Measurements from ENCODE around the gene EPSTI1.

EPSTI1 gene

DNA sequence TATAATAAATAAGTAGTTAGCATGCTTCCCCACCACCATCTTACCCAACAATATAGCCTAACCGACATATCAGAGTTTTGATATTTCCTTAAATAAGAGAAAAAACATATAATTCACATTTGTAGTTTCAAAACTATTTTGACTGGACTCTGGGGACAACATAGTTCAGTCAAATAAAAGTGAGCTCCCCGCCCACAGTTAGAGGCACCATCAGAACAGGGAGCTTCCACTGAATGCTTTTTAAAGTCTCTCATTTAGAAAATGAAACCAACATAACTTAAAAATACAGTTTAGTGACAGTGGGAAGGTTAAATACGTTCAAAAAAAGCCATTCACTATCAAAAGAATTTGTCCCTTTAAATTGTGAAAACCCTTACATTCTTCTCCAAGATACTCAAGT lies 92.8 kb downstream of the EPSTI1 start (continued):
- TF ChIP-seq, protein P1, sequence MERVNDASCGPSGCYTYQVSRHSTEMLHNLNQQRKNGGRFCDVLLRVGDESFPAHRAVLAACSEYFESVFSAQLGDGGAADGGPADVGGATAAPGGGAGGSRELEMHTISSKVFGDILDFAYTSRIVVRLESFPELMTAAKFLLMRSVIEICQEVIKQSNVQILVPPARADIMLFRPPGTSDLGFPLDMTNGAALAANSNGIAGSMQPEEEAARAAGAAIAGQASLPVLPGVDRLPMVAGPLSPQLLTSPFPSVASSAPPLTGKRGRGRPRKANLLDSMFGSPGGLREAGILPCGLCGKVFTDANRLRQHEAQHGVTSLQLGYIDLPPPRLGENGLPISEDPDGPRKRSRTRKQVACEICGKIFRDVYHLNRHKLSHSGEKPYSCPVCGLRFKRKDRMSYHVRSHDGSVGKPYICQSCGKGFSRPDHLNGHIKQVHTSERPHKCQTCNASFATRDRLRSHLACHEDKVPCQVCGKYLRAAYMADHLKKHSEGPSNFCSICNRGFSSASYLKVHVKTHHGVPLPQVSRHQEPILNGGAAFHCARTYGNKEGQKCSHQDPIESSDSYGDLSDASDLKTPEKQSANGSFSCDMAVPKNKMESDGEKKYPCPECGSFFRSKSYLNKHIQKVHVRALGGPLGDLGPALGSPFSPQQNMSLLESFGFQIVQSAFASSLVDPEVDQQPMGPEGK (CRISPR knock-in tag; IDR thresholded peaks at IDR 0.05; ENCODE audit: borderline replicate concordance): no peak
- TF ChIP-seq ARNTL (CRISPR knock-in tag; IDR thresholded peaks at IDR 0.05; ENCODE audit: borderline replicate concordance, low read depth) (no peak), PPARA (CRISPR knock-in tag; IDR thresholded peaks at IDR 0.05; ENCODE audit: borderline replicate concordance) (no peak), ISL1 (CRISPR knock-in tag; IDR thresholded peaks at IDR 0.05) (no peak)

GRCh38 chr13:42895776-42896175 lies 96.3 kb downstream of the EPSTI1 start:
- TF ChIP-seq ESRRG (CRISPR knock-in tag; IDR thresholded peaks at IDR 0.05) (no peak), ZNF8 (CRISPR knock-in tag; IDR thresholded peaks at IDR 0.05) (no peak)
- TF ChIP-seq, protein P2, sequence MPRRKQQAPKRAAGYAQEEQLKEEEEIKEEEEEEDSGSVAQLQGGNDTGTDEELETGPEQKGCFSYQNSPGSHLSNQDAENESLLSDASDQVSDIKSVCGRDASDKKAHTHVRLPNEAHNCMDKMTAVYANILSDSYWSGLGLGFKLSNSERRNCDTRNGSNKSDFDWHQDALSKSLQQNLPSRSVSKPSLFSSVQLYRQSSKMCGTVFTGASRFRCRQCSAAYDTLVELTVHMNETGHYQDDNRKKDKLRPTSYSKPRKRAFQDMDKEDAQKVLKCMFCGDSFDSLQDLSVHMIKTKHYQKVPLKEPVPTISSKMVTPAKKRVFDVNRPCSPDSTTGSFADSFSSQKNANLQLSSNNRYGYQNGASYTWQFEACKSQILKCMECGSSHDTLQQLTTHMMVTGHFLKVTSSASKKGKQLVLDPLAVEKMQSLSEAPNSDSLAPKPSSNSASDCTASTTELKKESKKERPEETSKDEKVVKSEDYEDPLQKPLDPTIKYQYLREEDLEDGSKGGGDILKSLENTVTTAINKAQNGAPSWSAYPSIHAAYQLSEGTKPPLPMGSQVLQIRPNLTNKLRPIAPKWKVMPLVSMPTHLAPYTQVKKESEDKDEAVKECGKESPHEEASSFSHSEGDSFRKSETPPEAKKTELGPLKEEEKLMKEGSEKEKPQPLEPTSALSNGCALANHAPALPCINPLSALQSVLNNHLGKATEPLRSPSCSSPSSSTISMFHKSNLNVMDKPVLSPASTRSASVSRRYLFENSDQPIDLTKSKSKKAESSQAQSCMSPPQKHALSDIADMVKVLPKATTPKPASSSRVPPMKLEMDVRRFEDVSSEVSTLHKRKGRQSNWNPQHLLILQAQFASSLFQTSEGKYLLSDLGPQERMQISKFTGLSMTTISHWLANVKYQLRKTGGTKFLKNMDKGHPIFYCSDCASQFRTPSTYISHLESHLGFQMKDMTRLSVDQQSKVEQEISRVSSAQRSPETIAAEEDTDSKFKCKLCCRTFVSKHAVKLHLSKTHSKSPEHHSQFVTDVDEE (CRISPR knock-in tag; IDR thresholded peaks at IDR 0.05): no peak
- no peak for ATAC-seq

DNA sequence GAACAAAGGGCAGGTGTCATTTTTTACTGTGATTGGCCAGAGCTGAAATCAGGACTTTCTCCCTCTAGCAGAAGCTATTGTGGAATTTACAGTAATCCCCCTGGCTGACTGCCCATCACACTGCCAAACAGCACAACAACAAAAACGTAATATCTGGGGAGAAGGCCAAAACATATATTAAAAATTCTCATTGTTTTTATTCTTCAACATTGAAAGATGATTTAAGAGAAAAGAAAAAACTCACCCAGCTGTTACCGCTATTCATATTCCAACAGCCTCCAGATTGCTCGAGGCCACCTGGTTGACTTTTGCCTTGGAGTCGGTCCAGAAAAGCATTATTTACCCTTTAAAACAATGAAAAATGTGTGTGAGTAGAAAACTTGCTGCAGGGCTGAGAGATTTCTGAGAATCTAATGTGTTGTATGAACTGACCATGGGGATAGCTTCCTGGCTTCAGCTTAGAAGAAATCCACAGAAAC lies 97.2 kb downstream of the EPSTI1 start:
- ATAC-seq: peak; percentile 80
- no peak for TF ChIP-seq BACH2 (CRISPR knock-in tag; IDR thresholded peaks at IDR 0.05; ENCODE audit: borderline replicate concordance)
- TF ChIP-seq ISL1 (CRISPR knock-in tag; IDR thresholded peaks at IDR 0.05): peak; percentile 61; the same call in 1 of the 2 replicates

DNA sequence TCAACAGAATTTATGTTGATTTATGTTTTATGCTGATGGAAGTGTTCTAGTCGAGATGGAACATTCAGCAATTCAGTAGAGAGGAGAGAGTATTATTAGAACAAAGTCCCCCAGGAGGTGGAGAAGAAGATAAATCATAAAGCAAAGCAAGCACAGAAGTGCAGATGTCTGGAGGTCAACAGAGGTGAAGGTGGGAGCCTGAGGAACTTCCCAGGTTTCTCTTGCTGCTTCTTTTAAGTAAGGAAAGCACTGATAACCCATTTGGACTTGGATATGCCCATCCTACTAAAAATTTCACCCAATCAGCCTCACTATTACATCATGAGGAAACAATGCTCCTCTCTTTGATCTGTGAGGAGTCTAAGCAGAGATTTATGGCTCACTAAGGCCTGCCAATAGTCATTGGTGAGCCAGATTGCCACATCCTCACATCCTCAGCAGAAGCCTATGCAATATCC lies 98.8 kb downstream of the EPSTI1 start:
- TF ChIP-seq ESRRG (CRISPR knock-in tag; IDR thresholded peaks at IDR 0.05) (no peak), ZNF70 (CRISPR knock-in tag; IDR thresholded peaks at IDR 0.05) (no peak), OSR1 (CRISPR knock-in tag; IDR thresholded peaks at IDR 0.05) (no peak), ISL1 (CRISPR knock-in tag; IDR thresholded peaks at IDR 0.05) (0 out of 2 replicates have a peak, but pooled peaks have one; percentile 28), ZNF565 (CRISPR knock-in tag; conservative IDR thresholded peaks at IDR 0.05; ENCODE audit: low read depth) (no peak), BACH2 (CRISPR knock-in tag; IDR thresholded peaks at IDR 0.05; ENCODE audit: borderline replicate concordance) (no peak)
- ATAC-seq: peak; percentile 35; the same call in 2 of the 3 replicates

GRCh38 chr13:42892760-42893159 lies 99.3 kb downstream of the EPSTI1 start:
- TF ChIP-seq ESRRG (CRISPR knock-in tag; IDR thresholded peaks at IDR 0.05) (no peak), ISL1 (CRISPR knock-in tag; IDR thresholded peaks at IDR 0.05) (no peak), PPARA (CRISPR knock-in tag; IDR thresholded peaks at IDR 0.05; ENCODE audit: borderline replicate concordance) (no peak), ZNF8 (CRISPR knock-in tag; IDR thresholded peaks at IDR 0.05) (no peak), OSR1 (CRISPR knock-in tag; IDR thresholded peaks at IDR 0.05) (no peak), ARNTL (CRISPR knock-in tag; IDR thresholded peaks at IDR 0.05; ENCODE audit: borderline replicate concordance, low read depth) (no peak), ZC3H10 (CRISPR knock-in tag; IDR thresholded peaks at IDR 0.05) (no peak)
- TF ChIP-seq, protein P3, sequence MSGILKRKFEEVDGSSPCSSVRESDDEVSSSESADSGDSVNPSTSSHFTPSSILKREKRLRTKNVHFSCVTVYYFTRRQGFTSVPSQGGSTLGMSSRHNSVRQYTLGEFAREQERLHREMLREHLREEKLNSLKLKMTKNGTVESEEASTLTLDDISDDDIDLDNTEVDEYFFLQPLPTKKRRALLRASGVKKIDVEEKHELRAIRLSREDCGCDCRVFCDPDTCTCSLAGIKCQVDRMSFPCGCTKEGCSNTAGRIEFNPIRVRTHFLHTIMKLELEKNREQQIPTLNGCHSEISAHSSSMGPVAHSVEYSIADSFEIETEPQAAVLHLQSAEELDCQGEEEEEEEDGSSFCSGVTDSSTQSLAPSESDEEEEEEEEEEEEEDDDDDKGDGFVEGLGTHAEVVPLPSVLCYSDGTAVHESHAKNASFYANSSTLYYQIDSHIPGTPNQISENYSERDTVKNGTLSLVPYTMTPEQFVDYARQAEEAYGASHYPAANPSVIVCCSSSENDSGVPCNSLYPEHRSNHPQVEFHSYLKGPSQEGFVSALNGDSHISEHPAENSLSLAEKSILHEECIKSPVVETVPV (CRISPR knock-in tag; IDR thresholded peaks at IDR 0.05): no peak
- no peak for ATAC-seq

GRCh38 chr13:42891591-42891990 lies 100.5 kb downstream of the EPSTI1 start:
- no peak for ATAC-seq
- TF ChIP-seq TOX (CRISPR knock-in tag; IDR thresholded peaks at IDR 0.05; ENCODE audit: borderline replicate concordance): no peak
- no peak for TF ChIP-seq RARB (CRISPR knock-in tag; IDR thresholded peaks at IDR 0.05)
- no peak for TF ChIP-seq ARNTL (CRISPR knock-in tag; IDR thresholded peaks at IDR 0.05; ENCODE audit: borderline replicate concordance, low read depth)
- TF ChIP-seq, protein P2 (CRISPR knock-in tag; IDR thresholded peaks at IDR 0.05): no peak
- TF ChIP-seq SNAI2 (CRISPR knock-in tag; IDR thresholded peaks at IDR 0.05): no peak
- TF ChIP-seq, protein P1 (CRISPR knock-in tag; IDR thresholded peaks at IDR 0.05; ENCODE audit: borderline replicate concordance): no peak
- TF ChIP-seq ISL1 (CRISPR knock-in tag; IDR thresholded peaks at IDR 0.05): no peak
- TF ChIP-seq, protein P3 (CRISPR knock-in tag; IDR thresholded peaks at IDR 0.05): no peak
- no peak for TF ChIP-seq TCF4 (CRISPR knock-in tag; IDR thresholded peaks at IDR 0.05; ENCODE audit: borderline replicate concordance)
- TF ChIP-seq ZNF70 (CRISPR knock-in tag; IDR thresholded peaks at IDR 0.05): no peak
- no peak for TF ChIP-seq ZFP3 (CRISPR knock-in tag; IDR thresholded peaks at IDR 0.05)

All from SK-N-SH treated with all-trans-retinoic acid at 6 μM for 48 hours (cell line).